Measurements from ENCODE around the gene WASF2.
"Not testable (repeated sequence)": the region's sequence is repeated elsewhere in the genome, so short reads cannot be mapped to it uniquely, and the experiment has no call there.

The WASF2 gene

GRCh38 chr1:27505420-27505680 is 15.4 kb upstream of the WASF2 start:
- ATAC-seq (ENCODE audit: insufficient read depth, low read depth) (no peak), DNase-seq (no peak)
- Histone ChIP-seq H3K36me3 (ENCODE audit: insufficient read depth, low read length) (no peaks in the 10 kb centered on the region), H3K4me3 (ENCODE audit: low read depth in 1 of 2, low read length in 2 of 2) (no peak overlapping the region), H3K4me2 (ENCODE audit: insufficient read depth, low read length) (no peak overlapping the region), H3K79me2 (ENCODE audit: insufficient read depth, low read length) (no peaks in the 10 kb centered on the region), H3K9ac (ENCODE audit: low read depth, low read length) (no peak overlapping the region), H2AFZ (ENCODE audit: low read depth, low read length) (no peak overlapping the region), H3K4me1 (ENCODE audit: insufficient read depth, low read length) (no peaks in the 10 kb centered on the region), H3K27me3 (ENCODE audit: insufficient read depth, low read length, poor library complexity) (no peaks in the 10 kb centered on the region), H4K20me1 (ENCODE audit: insufficient read depth, low read length) (no peaks in the 10 kb centered on the region), H3K27ac (ENCODE audit: low read length) (no peak overlapping the region), H3K9me3 (ENCODE audit: insufficient read depth, low read length, severe bottlenecking) (no peaks in the 10 kb centered on the region)
- TF ChIP-seq EZH2 (IDR thresholded peaks at IDR 0.05; ENCODE audit: borderline replicate concordance, low read depth, low read length, severe bottlenecking) = no peak
- TF ChIP-seq, protein P1, sequence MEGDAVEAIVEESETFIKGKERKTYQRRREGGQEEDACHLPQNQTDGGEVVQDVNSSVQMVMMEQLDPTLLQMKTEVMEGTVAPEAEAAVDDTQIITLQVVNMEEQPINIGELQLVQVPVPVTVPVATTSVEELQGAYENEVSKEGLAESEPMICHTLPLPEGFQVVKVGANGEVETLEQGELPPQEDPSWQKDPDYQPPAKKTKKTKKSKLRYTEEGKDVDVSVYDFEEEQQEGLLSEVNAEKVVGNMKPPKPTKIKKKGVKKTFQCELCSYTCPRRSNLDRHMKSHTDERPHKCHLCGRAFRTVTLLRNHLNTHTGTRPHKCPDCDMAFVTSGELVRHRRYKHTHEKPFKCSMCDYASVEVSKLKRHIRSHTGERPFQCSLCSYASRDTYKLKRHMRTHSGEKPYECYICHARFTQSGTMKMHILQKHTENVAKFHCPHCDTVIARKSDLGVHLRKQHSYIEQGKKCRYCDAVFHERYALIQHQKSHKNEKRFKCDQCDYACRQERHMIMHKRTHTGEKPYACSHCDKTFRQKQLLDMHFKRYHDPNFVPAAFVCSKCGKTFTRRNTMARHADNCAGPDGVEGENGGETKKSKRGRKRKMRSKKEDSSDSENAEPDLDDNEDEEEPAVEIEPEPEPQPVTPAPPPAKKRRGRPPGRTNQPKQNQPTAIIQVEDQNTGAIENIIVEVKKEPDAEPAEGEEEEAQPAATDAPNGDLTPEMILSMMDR (IDR thresholded peaks at IDR 0.05; ENCODE audit: borderline replicate concordance, extremely low read depth, low read length, poor library complexity, severe bottlenecking) = no peak

DNA sequence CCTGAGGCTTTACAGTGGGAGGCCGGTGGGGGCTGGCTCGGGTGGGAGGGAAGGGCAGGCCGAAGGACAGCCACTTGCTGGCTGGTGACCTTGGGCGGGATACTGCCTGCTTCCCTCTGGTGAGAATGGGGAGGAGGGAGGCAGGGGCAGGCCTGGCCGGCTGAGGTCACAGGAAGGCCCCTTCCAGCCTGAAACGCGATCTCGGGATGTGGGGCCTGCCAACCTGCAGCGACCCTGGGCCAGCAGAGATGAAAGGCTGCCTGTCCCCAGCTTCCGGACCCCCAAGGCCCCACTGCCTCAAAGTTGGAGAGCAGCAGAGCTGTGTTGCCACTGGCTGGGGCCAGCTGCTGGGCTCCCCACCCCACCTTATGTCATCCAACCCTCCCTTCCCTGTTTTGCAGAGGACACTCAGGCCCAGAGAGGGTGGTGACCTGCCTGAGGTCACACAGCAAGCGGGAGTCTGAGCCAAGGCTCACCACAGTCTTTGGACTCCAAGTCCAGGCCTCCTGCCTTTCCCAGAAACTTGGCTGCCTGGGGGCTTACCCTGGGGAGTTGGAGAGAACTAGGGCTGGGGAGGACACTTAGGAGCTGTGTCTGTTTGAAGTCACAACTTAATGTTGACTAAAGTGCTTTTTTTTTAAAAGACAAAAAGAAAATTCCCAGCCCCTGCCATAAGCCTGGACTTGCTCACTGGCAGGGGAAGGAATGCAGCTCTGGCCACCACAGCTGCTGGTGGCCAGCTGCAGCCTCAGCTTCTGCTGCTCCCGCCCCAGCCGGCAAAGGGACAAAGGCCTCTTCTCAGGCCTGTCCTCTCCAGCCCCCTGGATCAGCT is 14.8 kb upstream of the WASF2 start:
- no peaks in the 10 kb centered on the region for H3K79me2 ChIP-seq (ENCODE audit: insufficient read depth, low read length)
- H3K4me2 ChIP-seq (ENCODE audit: insufficient read depth, low read length) = no peak overlapping the region
- H3K4me3 ChIP-seq (ENCODE audit: low read depth in 1 of 2, low read length in 2 of 2) = no peak overlapping the region
- no peak for TF ChIP-seq EZH2 (IDR thresholded peaks at IDR 0.05; ENCODE audit: borderline replicate concordance, low read depth, low read length, severe bottlenecking)
- no peaks in the 10 kb centered on the region for H3K36me3 ChIP-seq (ENCODE audit: insufficient read depth, low read length)
- no peak overlapping the region for H2AFZ ChIP-seq (ENCODE audit: low read depth, low read length)
- no peaks in the 10 kb centered on the region for H3K9me3 ChIP-seq (ENCODE audit: insufficient read depth, low read length, severe bottlenecking)
- no peak for ATAC-seq (ENCODE audit: insufficient read depth, low read depth)
- no peaks in the 10 kb centered on the region for H3K27me3 ChIP-seq (ENCODE audit: insufficient read depth, low read length, poor library complexity)
- no peak overlapping the region for H3K27ac ChIP-seq (ENCODE audit: low read length)
- H3K9ac ChIP-seq (ENCODE audit: low read depth, low read length) = no peak overlapping the region
- H4K20me1 ChIP-seq (ENCODE audit: insufficient read depth, low read length) = no peaks in the 10 kb centered on the region
- DNase-seq = no peak
- no peaks in the 10 kb centered on the region for H3K4me1 ChIP-seq (ENCODE audit: insufficient read depth, low read length)

DNA sequence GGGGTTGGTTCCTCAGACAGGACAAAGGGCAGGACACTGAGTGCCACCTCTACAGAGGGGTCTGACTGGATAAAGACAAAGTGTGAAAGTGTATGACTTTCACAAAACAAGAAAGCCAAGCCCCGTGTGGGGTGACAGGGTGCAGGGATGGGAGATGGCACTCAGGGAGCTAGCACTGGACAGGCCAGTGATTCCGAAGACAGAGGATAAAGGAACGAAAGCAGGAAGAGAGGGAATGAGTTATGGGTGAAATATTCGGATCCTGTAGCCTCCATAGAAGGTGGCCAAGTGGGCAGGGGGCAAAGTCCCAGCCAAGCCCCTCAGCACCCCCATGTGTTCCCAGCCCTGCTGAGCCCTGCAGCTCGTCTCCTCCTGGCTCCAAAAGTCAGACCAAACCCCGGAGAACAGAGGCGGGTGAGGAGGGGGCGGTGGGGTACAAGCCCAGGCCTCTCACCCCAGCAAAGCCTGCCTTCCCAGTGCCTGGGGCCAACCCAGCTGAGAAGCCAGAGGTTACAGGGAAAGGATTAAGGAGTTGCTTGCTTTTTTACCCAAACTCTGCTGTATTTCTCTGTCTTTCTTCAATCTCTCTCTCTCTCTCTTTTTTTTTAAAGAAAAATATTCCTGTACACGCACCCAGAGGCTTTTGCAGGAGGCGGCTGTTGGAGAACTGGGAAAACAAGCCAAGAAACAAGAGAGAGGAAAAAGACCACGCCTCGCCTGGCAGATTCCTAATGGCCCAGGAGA is 14.0 kb upstream of the WASF2 start:
- Histone ChIP-seq H3K9ac (ENCODE audit: low read depth, low read length) (no peak overlapping the region), H2AFZ (ENCODE audit: low read depth, low read length) (no peak overlapping the region), H3K79me2 (ENCODE audit: insufficient read depth, low read length) (no peaks in the 10 kb centered on the region), H3K9me3 (ENCODE audit: insufficient read depth, low read length, severe bottlenecking) (no peaks in the 10 kb centered on the region), H3K4me2 (ENCODE audit: insufficient read depth, low read length) (no peak overlapping the region), H3K4me1 (ENCODE audit: insufficient read depth, low read length) (no peaks in the 10 kb centered on the region), H3K27ac (ENCODE audit: low read length) (no peak overlapping the region), H3K36me3 (ENCODE audit: insufficient read depth, low read length) (no peaks in the 10 kb centered on the region), H4K20me1 (ENCODE audit: insufficient read depth, low read length) (no peaks in the 10 kb centered on the region), H3K4me3 (ENCODE audit: low read depth in 1 of 2, low read length in 2 of 2) (no peak overlapping the region), H3K27me3 (ENCODE audit: insufficient read depth, low read length, poor library complexity) (no peaks in the 10 kb centered on the region)
- no peak for DNase-seq
- ATAC-seq (ENCODE audit: insufficient read depth, low read depth) = no peak
- TF ChIP-seq, protein P1 (IDR thresholded peaks at IDR 0.05; ENCODE audit: borderline replicate concordance, extremely low read depth, low read length, poor library complexity, severe bottlenecking) = no peak
- TF ChIP-seq EZH2 (IDR thresholded peaks at IDR 0.05; ENCODE audit: borderline replicate concordance, low read depth, low read length, severe bottlenecking) = no peak

GRCh38 chr1:27503033-27503432 is 13.1 kb upstream of the WASF2 start:
- no peak for ATAC-seq (ENCODE audit: insufficient read depth, low read depth)
- no peak overlapping the region for H3K4me3 ChIP-seq (ENCODE audit: low read depth in 1 of 2, low read length in 2 of 2)
- no peaks in the 10 kb centered on the region for H3K9me3 ChIP-seq (ENCODE audit: insufficient read depth, low read length, severe bottlenecking)
- no peak overlapping the region for H3K4me2 ChIP-seq (ENCODE audit: insufficient read depth, low read length)
- TF ChIP-seq, protein P1 (IDR thresholded peaks at IDR 0.05; ENCODE audit: borderline replicate concordance, extremely low read depth, low read length, poor library complexity, severe bottlenecking) = no peak
- TF ChIP-seq EZH2 (IDR thresholded peaks at IDR 0.05; ENCODE audit: borderline replicate concordance, low read depth, low read length, severe bottlenecking) = no peak
- H3K4me1 ChIP-seq (ENCODE audit: insufficient read depth, low read length) = no peaks in the 10 kb centered on the region
- no peak overlapping the region for H2AFZ ChIP-seq (ENCODE audit: low read depth, low read length)
- H3K9ac ChIP-seq (ENCODE audit: low read depth, low read length) = no peak overlapping the region
- no peak overlapping the region for H3K27ac ChIP-seq (ENCODE audit: low read length)
- H3K36me3 ChIP-seq (ENCODE audit: insufficient read depth, low read length) = no peaks in the 10 kb centered on the region
- no peak for DNase-seq
- no peaks in the 10 kb centered on the region for H3K27me3 ChIP-seq (ENCODE audit: insufficient read depth, low read length, poor library complexity)
- no peaks in the 10 kb centered on the region for H4K20me1 ChIP-seq (ENCODE audit: insufficient read depth, low read length)
- H3K79me2 ChIP-seq (ENCODE audit: insufficient read depth, low read length) = no peaks in the 10 kb centered on the region

- not testable (repeated sequence) for H2AFZ ChIP-seq (ENCODE audit: low read depth, low read length); ATAC-seq (ENCODE audit: insufficient read depth, low read depth); DNase-seq
Measured at GRCh38 chr1:27501159-27501558, 11.2 kb upstream of the WASF2 start.

More at GRCh38 chr1:27501159-27501558, 11.2 kb upstream of the WASF2 start:
- not testable (repeated sequence) for H4K20me1 ChIP-seq (ENCODE audit: insufficient read depth, low read length); H3K4me1 ChIP-seq (ENCODE audit: insufficient read depth, low read length); H3K9me3 ChIP-seq (ENCODE audit: insufficient read depth, low read length, severe bottlenecking); H3K27me3 ChIP-seq (ENCODE audit: insufficient read depth, low read length, poor library complexity); H3K36me3 ChIP-seq (ENCODE audit: insufficient read depth, low read length); H3K4me2 ChIP-seq (ENCODE audit: insufficient read depth, low read length); H3K4me3 ChIP-seq (ENCODE audit: low read depth in 1 of 2, low read length in 2 of 2); H3K27ac ChIP-seq (ENCODE audit: low read length); H3K79me2 ChIP-seq (ENCODE audit: insufficient read depth, low read length); H3K9ac ChIP-seq (ENCODE audit: low read depth, low read length)

All from DND-41 (cell line).